GM12878 (cell line): ENCODE measurements around the gene SNED1. TPM values are rescaled to one million over a fixed set of nuclear protein-coding genes. Genes with fewer than 3 reads are reported as not detected.

Experiments used
- CEBPZ ChIP-seq: fragments of 150-350 bp; IDR thresholded peaks from 2 replicates; pipeline ENCODE4 v1.6.1; 2016; ENCODE audit warnings: low read depth, low read length
- CHD1 ChIP-seq: IDR thresholded peaks from 2 replicates; pipeline ENCODE4 v1.6.1; 2012; ENCODE audit warnings: low read depth, low read length, improper control_type of control experiment
- CUX1 ChIP-seq: IDR thresholded peaks from 2 replicates; pipeline ENCODE4 v1.6.1; 2012; ENCODE audit warnings: improper control_type of control experiment, low read depth, low read length; ENCODE audit not compliant: insufficient replicate concordance
- RCOR1 ChIP-seq: conservative IDR thresholded peaks from 2 replicates; pipeline ENCODE4 v1.6.1; 2012; ENCODE audit warnings: low read depth, low read length, improper control_type of control experiment
- polyA plus RNA-seq, 11 experiments: library from polyadenylated mRNA; depleted of rRNA in 4 of 11; unstranded in 6 of 11; stranded (reverse) in 5 of 11; fragments of >200 nt; fragmentation: Nextera tagmentation in 4 of 11; fragmentation: Illumina TruSeq in 1 of 11; extraction: Ambion mirVana in 4 of 11; extraction: Trizol in 1 of 11; gene quantifications; 1 replicate in 1 of 11; 2 replicates in 10 of 11; pipeline versions ENCODE4 v1.2.1 to v1.2.3, GENCODE V29; 2011 to 2016; ENCODE audit warnings: inconsistent platforms in 2 of 11, missing spikeins in 2 of 11, low read depth in 1 of 11
- total RNA-seq, 4 experiments: library from RNA; depleted of rRNA in 3 of 4; stranded (reverse); fragments of >200 nt in 3 of 4; fragmentation: Illumina TruSeq in 1 of 4; extraction: Trizol in 1 of 4; gene quantifications; 2 replicates each; pipeline versions ENCODE4 v1.2.1 to v1.2.3, GENCODE V29; 2013 to 2021

SNED1 gene
- total and polyA plus RNA-seq, 10 of the 15 experiments (the other 5 are each of a cell fraction or from before 2014, with no cell fraction given) = 0.05 to 8.4 (median 3.0) TPM

- TF ChIP-seq CEBPZ (no peak), CHD1 (no peak), CUX1 (no peak), RCOR1 (no peak)
Measured at GRCh38 chr2:240993446-240994170, 4.8 kb upstream of the SNED1 start (continued).
